Esophagus muscularis mucosa (tissue), 4 donors: Measurements from ENCODE around the gene TMEM125. TPM values are rescaled to one million over a fixed set of nuclear protein-coding genes. Genes with fewer than 3 reads are reported as not detected.

Experiments
- DNase-seq: peaks from one replicate; pipeline ENCODE4 v3.0.0-alpha.2; 2017; ENCODE audit errors: extremely low spot score
- H3K27ac ChIP-seq, 4 donors: fragments of 200-600 bp; sonication (generic); replicated peaks in 1 of 4; 1 replicate in 3 of 4; 2 replicates in 1 of 4; pipeline ENCODE4 v1.5.1; 2016 to 2019; ENCODE audit warnings: mild to moderate bottlenecking in 1 of 4
- H3K27me3 ChIP-seq, 4 donors: fragments of 200-600 bp; sonication (generic); one replicate each; pipeline versions ENCODE4 v1.5.1 to v1.6.0; 2016 to 2019
- H3K36me3 ChIP-seq, 4 donors: fragments of 200-600 bp; sonication (generic); one replicate each; pipeline ENCODE4 v1.5.1; 2016 to 2019
- H3K4me1 ChIP-seq, 4 donors: fragments of 200-600 bp; sonication (generic); one replicate each; pipeline ENCODE4 v1.5.1; 2016 to 2019
- H3K4me3 ChIP-seq, 4 donors: fragments of 200-600 bp; sonication (generic); 1 replicate in 2 of 4; 2 replicates in 2 of 4; pipeline ENCODE4 v1.5.1; 2016 to 2019; ENCODE audit warnings: mild to moderate bottlenecking in 4 of 4, moderate library complexity in 1 of 4
- H3K9me3 ChIP-seq, 4 donors: fragments of 200-600 bp; sonication (generic); 1 replicate in 3 of 4; 2 replicates in 1 of 4; pipeline ENCODE4 v1.5.1; 2016 to 2019
- EP300 ChIP-seq: sonication (generic); formaldehyde crosslinking; IDR thresholded peaks from one replicate; pipeline ENCODE4 v1.6.1; 2017; ENCODE audit warnings: antibody characterized with exemption
- POLR2A ChIP-seq: fragments of 450-650 bp; IDR thresholded peaks from one replicate; pipeline ENCODE4 v1.6.1; 2017; ENCODE audit warnings: antibody characterized with exemption, moderate library complexity, mild to moderate bottlenecking, low read depth
- POLR2AphosphoS5 ChIP-seq, 2 donors: sonication (generic); formaldehyde crosslinking; IDR thresholded peaks; one replicate each; pipeline ENCODE4 v1.6.1; 2017; ENCODE audit warnings: antibody characterized with exemption in 2 of 2
- WGBS: methylation state at CpG from one replicate; pipeline ENCODE4 v1.1.5; 2018; 5-methylcytosine and 5-hydroxymethylcytosine counted together
- intact Hi-C: fragments of 100-400 bp; cut with DNase I; formaldehyde crosslinking; loops from one replicate; pipeline ENCODE4 v1.15.1; 2023
- total RNA-seq, 4 donors: library from RNA; depleted of rRNA; stranded (reverse); fragments of >200 nt; gene quantifications; one replicate each; pipeline versions ENCODE4 v1.1.0 to v1.2.1, GENCODE V29; 2016
- TF ChIP-seq, protein P1 (sequence below), 3 experiments: fragments of 200-600 bp in 2 of 3; fragments of 450-650 bp in 1 of 3; sonication (generic) in 2 of 3; IDR thresholded peaks; one replicate each; pipeline ENCODE4 v1.5.1; 2017 to 2019; ENCODE audit warnings: antibody characterized with exemption in 3 of 3, mild to moderate bottlenecking in 2 of 3, moderate library complexity in 1 of 3

Gene TMEM125
- total RNA-seq, 4 donors from 2014 or later, result 0.26 to 0.40 TPM; not detected in 2

DNA sequence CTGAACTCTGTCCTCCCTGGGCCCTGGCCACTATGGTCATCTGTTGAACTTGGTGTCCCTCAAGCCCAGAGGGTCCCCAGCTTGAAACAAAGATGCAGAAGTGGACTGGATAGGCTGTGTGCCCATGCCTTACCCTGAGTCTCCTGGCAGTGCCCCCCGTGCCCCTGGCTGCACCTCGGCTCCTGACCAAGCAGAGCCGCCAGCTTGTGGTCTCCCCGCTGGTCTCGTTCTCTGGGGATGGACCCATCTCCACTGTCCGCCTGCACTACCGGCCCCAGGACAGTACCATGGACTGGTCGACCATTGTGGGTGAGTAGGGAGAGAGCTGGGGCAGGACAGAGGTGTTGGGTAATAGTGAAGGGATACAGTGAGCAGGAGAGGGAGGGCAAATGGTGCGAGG lies 41.7 kb downstream of the TMEM125 start:
- H3K4me3 ChIP-seq, result no peak overlapping the region
- peaks cover 0 to 71% (median 12%) of the 10 kb centered on the region in 4 donors for H3K36me3 ChIP-seq
- H3K27me3 ChIP-seq, result no peaks in the 10 kb centered on the region
- H3K9me3 ChIP-seq, result no peaks in the 10 kb centered on the region
- H3K4me1 ChIP-seq, result no peaks in the 10 kb centered on the region
- DNase-seq, result no peak
- WGBS, result 90% methylated on average over 7 of the region's 9 CpGs
- intact Hi-C loops, result no loop called here
- H3K27ac ChIP-seq, result no peak overlapping the region
- TF ChIP-seq, protein P1, sequence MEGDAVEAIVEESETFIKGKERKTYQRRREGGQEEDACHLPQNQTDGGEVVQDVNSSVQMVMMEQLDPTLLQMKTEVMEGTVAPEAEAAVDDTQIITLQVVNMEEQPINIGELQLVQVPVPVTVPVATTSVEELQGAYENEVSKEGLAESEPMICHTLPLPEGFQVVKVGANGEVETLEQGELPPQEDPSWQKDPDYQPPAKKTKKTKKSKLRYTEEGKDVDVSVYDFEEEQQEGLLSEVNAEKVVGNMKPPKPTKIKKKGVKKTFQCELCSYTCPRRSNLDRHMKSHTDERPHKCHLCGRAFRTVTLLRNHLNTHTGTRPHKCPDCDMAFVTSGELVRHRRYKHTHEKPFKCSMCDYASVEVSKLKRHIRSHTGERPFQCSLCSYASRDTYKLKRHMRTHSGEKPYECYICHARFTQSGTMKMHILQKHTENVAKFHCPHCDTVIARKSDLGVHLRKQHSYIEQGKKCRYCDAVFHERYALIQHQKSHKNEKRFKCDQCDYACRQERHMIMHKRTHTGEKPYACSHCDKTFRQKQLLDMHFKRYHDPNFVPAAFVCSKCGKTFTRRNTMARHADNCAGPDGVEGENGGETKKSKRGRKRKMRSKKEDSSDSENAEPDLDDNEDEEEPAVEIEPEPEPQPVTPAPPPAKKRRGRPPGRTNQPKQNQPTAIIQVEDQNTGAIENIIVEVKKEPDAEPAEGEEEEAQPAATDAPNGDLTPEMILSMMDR (IDR thresholded peaks at IDR 0.05), result no peak
- no peak for TF ChIP-seq POLR2AphosphoS5 (IDR thresholded peaks at IDR 0.05)
- no peak for TF ChIP-seq EP300
- TF ChIP-seq POLR2A, result no peak

DNA sequence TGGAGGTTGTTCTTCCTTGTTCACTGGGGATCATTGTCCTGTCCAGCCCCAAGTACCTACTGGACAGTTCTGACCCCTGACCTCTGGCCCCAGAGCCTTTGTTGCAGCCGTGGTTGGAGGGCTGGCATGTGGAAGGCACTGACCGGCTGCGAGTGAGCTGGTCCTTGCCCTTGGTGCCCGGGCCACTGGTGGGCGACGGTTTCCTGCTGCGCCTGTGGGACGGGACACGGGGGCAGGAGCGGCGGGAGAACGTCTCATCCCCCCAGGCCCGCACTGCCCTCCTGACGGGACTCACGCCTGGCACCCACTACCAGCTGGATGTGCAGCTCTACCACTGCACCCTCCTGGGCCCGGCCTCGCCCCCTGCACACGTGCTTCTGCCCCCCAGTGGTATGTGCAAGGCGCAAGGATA lies 42.4 kb downstream of the TMEM125 start:
- no peak for DNase-seq

DNA sequence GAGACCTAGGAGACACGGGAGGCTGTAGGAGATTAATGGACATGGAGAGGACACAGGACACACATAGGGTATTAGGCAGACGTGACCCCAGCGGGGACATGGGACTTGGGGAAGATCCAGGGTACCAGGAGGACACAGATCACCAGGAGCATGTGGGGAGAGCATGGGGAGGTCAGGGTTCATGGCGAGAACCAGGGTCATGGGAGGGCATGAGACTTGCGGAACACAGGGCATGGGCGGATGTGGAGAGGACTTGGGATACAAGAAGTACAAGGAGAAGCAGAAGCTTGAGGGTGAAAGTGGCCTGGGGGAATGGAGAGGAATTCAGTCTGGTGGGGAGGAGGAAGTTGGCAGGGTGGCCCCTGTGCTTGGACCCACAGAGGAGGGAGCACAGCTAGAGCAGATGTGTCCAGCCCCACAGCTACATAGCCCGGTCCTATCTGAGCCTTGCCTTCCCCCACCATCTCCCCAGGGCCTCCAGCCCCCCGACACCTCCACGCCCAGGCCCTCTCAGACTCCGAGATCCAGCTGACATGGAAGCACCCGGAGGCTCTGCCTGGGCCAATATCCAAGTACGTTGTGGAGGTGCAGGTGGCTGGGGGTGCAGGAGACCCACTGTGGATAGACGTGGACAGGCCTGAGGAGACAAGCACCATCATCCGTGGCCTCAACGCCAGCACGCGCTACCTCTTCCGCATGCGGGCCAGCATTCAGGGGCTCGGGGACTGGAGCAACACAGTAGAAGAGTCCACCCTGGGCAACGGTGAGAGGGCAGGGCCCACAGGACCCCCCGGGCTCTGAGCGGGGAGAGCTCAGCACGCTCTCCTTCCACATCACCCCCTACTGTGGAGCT lies 43.1 kb downstream of the TMEM125 start:
- peaks cover 0 to 65% (median 8%) of the 10 kb centered on the region in 4 donors for H3K36me3 ChIP-seq
- H3K9me3 ChIP-seq, result no peaks in the 10 kb centered on the region
- H3K27ac ChIP-seq, result no peak overlapping the region
- H3K4me3 ChIP-seq, result no peak overlapping the region
- WGBS, result 92% methylated on average over 24 of the region's 24 CpGs
- no peaks in the 10 kb centered on the region for H3K27me3 ChIP-seq
- intact Hi-C loops, result no loop called here
- no peaks in the 10 kb centered on the region for H3K4me1 ChIP-seq
- DNase-seq, result no peak
- TF ChIP-seq POLR2AphosphoS5 (IDR thresholded peaks at IDR 0.05) (no peak), EP300 (no peak), POLR2A (no peak)
- TF ChIP-seq, protein P1 (IDR thresholded peaks at IDR 0.05), result no peak

More for the DNA sequence above, 42.4 kb downstream of the TMEM125 start:
- Histone ChIP-seq H3K36me3 (peaks cover 0 to 67% (median 8%) of the 10 kb centered on the region in 4 donors), H3K27ac (no peak overlapping the region), H3K27me3 (no peaks in the 10 kb centered on the region), H3K4me3 (no peak overlapping the region), H3K9me3 (no peaks in the 10 kb centered on the region), H3K4me1 (no peaks in the 10 kb centered on the region)
- intact Hi-C loops, result no loop called here
- TF ChIP-seq POLR2A (no peak), EP300 (no peak), POLR2AphosphoS5 (IDR thresholded peaks at IDR 0.05) (no peak)
- TF ChIP-seq, protein P1 (IDR thresholded peaks at IDR 0.05), result no peak
- WGBS, result 84% methylated on average over 17 of the region's 19 CpGs

DNA sequence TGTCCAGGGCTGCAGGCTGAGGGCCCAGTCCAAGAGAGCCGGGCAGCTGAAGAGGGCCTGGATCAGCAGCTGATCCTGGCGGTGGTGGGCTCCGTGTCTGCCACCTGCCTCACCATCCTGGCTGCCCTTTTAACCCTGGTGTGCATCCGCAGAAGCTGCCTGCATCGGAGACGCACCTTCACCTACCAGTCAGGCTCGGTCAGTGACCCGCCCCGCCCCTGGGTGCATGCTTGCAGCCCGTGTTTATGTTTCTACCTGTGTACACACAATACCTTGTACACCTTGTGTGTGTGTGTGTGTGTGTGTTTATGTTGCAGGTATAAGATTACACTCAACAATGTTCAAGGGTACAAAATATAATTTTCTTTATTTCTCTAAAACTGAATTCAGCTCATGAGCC lies 44.0 kb downstream of the TMEM125 start:
- Histone ChIP-seq H3K27ac (no peak overlapping the region), H3K27me3 (no peaks in the 10 kb centered on the region), H3K4me1 (no peaks in the 10 kb centered on the region), H3K36me3 (peaks cover 0 to 62% (median 9%) of the 10 kb centered on the region in 4 donors), H3K9me3 (no peaks in the 10 kb centered on the region), H3K4me3 (no peak overlapping the region)
- TF ChIP-seq POLR2AphosphoS5 (IDR thresholded peaks at IDR 0.05), result no peak
- no peak for TF ChIP-seq POLR2A
- no peak for TF ChIP-seq EP300
- TF ChIP-seq, protein P1 (IDR thresholded peaks at IDR 0.05), result no peak
- WGBS, result 94% methylated on average over 7 of the region's 10 CpGs
- no peak for DNase-seq
- intact Hi-C loops, result no loop called here

DNA sequence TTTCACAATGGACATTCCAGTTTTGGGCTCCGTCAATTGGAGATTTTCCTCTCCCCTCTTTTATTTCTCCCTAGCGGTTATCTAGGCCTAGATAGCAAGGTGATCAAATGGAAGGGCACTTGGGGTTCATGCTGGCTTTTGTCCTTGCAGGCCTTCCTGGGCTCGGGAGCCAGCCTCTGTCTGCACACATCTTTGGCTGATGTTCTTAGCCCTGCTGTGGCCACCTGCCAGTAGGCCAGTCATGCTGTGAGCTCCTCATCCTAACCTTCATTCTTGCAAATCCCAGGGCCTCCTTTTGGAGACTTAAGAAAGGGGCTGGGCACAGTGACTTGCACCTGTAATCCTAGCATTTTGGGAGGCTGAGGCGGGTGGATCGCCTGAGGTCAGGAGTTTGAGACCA lies 44.5 kb downstream of the TMEM125 start:
- H3K27ac ChIP-seq, result no peak overlapping the region
- no peaks in the 10 kb centered on the region for H3K9me3 ChIP-seq
- TF ChIP-seq POLR2A, result no peak
- WGBS, result 100% methylated on average over 5 of the region's 5 CpGs
- no peaks in the 10 kb centered on the region for H3K27me3 ChIP-seq
- H3K4me3 ChIP-seq, result no peak overlapping the region
- intact Hi-C loops, result no loop called here
- DNase-seq, result no peak
- peaks cover 0 to 62% (median 9%) of the 10 kb centered on the region in 4 donors for H3K36me3 ChIP-seq
- H3K4me1 ChIP-seq, result no peaks in the 10 kb centered on the region
